Hippocampal formation (tissue), 2 donors: Measurements from ENCODE around the gene INMT.

Experiments used
- DNase-seq, 2 donors: peaks; one replicate each; lab custom pipeline; 2025; lab: John Stamatoyannopoulos, UW

INMT gene

DNA sequence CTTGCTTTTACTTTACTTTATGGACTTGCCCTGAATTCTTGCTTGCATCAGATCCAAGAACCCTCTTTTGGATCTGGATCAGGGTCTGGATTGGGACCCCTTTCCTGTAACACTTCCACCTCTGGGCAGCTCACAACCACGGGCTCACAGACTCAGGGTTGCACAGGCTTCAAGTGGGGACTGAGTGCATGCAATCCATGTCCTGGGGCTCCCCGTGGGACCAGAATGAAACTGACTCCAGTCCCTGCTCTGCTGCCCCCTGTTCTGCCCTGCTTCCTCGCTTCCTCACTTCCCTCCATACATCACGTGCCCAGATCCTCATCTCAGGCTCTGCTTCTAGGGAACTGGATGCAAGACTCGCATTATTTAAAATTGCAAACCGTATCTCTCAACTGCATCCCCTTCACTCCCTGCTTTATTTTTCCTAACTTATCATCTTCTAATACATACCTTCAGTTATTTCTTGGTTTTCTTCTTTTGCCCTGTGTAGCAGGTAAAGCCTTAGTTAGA lies 23.3 kb upstream of the INMT start:
- DNase-seq = no peak

- no peak for DNase-seq
Measured at GRCh38 chr7:30729642-30730041, 22.3 kb upstream of the INMT start.

DNA sequence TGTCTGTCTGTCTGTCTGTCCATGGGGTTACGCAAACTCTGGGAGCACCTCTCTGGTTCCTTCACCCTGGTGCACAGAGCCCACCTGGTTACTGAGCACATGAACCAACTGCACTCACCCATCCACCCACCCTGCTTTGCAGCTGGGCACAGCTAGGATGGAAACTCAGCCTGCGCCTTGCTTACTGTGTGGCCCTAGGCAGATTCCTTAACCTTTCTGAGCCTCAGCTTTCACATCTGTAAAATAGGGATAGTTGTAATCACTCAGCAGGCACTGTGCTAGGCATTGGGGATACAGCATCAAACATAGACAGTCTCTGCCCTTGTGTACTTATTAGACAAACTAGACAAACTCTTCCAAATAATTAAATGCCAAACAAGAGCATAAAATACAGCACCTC lies 21.8 kb upstream of the INMT start:
- DNase-seq = no peak

DNA sequence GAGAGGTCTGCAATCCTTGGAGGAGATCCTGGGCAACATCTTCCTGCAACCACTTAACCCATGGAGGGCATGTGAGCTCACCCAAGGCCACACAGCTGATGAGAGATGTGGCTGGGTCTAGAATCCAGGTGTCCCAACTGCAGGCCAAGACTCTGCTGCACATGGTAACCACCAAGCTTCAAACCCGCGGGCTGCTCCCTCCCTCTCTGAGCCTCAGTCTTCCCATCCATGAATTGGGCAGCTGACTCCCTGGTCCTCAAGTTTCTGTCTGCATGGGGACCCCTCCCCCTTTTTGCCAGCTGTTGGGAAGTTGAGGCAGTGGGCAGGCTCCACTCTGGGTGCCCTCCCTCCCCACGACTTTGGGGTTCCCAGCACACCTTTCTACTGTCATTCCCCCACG lies 20.9 kb upstream of the INMT start:
- no peak for DNase-seq

GRCh38 chr7:30731581-30731980 lies 20.4 kb upstream of the INMT start:
- DNase-seq = no peak

DNA sequence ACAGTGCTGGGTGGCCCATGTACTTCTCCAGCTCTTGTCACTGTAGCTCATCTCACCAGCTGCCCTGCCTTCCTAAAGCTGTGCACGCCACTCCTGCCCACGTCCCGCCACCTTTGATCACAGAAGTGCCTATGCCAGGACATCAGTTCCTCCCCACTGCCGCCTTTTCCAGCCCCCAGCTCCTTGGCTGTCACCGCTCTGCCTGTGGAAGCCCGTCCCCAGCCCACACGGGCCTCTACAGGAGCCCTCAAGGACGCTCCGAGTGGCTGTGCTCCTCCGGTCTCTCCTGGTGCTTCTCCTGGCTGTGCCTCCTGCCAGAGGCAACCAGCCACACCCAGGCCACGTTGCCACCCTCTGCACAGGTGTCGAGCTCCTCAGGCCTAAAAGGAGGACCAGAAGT lies 19.3 kb upstream of the INMT start:
- no peak for DNase-seq

DNA sequence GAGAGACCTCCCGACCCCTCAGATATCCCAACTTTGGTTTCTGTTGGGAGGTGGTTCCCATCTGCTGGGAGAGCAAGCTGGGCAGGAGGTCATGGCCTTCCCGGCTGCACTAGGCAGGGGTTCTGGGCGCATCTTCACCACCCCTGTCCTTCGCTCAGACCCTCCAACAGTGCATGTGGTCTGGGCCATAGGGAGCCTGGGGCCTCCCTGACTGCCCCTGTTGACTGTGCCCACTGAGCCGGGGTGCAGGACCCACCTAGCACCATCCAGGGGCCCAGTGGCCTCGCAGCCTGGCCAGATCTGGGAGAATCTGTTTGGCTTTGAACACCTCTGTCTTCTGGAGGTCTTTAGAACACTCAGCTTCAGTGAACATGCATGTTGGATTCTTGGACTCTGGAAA lies 18.7 kb upstream of the INMT start:
- no peak for DNase-seq

DNA sequence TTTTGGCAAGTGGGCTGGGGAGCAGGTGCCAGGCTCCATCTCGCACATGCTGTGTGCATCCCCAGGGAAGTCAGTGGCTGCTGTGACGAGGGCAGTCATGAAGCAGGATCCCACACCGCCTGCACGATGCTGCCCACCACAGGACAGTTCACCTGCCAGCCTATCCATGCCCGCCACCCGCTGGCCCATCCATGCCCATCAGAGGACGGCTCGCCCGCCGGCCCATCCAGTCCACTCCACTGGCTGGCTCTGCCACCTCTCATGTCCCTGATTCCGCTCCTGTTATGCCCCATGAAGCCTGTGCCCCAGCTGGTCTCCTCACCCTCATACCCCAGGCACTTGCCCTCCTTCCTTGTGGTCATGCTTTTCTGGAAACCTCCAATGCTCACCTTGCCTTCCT lies 18.2 kb upstream of the INMT start:
- no peak for DNase-seq

GRCh38 chr7:30734497-30734896 lies 17.4 kb upstream of the INMT start:
- DNase-seq = no peak

- DNase-seq = no peak
Measured at GRCh38 chr7:30735631-30736030, 16.3 kb upstream of the INMT start.

DNA sequence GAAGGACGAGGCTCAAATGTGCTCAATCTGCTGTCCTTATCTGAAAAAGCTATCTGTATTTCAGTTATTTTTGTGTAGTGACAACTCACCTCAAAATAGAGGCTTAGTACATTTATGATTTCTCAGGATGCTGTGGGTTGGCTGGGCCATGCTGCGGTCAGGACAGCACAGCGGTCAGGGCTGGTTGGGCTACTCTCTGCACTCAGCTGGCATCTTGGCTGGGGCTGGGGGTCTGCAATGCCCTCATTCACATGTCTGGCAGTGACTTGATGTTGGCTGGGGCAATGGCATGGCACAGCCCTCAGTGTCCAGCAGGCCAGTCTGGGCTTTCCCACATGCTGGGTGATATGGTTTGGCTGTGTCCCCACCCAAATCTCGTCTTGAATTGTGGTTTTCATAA lies 15.6 kb upstream of the INMT start:
- no peak for DNase-seq

DNA sequence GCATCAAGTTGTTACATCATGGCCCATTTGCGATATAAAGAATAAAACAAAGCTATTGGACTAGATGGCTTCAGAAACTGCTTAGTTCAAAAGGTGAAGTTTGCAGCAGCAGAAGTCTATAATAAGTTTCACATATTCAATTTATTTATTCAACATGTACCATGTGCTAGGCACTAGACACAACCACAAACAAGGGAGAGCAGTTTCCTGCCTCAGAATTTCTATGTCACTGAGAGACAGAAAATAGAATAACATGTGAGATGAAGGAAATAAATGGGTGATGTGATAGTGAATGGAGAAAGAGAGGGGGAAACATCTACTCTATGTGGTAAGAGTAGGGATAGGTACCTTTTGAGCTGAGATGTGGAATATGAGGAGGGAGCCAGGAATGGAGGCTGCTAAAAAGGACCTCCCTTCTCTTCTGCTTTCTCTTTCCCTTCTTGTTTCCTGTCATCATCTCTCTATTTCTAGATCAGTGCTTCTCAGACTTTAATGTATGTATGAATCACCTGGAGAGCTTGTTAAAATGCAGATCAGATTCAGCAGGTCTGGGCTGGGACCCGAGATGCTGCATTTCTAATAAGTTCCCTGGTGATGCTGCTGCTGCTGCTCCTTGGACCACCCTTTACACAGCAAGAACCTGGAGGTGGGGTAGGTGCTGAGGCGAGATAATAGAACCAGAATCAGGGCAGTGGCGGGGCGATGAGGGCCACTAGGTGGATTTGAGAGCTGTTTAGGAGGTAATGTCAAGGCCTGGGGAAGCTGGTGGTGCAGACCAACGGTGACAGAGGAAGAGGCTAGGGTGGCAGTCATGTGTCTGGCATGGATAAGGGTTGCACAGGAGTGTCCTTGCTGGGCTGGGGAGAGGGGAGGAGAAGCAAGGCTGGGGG lies 13.7 kb upstream of the INMT start:
- DNase-seq = no peak

DNA sequence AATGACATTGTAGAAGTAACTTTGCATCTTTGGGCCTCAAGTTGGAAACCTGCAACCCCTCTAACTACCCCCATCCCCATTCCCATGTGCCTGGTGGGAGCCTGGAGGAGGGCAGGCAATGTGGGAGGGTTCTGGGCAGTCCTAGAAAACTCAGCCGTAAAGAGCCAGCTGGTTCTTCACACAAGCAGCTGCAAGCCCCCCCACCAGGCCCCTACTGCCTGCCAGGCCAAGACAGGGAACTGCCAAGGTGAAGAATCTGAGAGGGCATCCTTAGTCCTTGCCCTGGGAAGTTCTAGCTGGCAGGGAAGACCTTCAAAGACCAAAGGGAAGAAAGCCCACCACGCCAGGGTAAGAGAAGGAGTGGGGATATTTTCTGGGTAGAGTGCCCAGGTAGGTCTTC lies 12.2 kb upstream of the INMT start:
- no peak for DNase-seq

GRCh38 chr7:30740417-30741181 lies 11.3 kb upstream of the INMT start:
- peak; percentile 46 to 55 for DNase-seq

GRCh38 chr7:30741289-30741688 lies 10.6 kb upstream of the INMT start:
- no peak for DNase-seq

GRCh38 chr7:30743371-30744074 lies 8.4 kb upstream of the INMT start:
- no peak for DNase-seq

DNA sequence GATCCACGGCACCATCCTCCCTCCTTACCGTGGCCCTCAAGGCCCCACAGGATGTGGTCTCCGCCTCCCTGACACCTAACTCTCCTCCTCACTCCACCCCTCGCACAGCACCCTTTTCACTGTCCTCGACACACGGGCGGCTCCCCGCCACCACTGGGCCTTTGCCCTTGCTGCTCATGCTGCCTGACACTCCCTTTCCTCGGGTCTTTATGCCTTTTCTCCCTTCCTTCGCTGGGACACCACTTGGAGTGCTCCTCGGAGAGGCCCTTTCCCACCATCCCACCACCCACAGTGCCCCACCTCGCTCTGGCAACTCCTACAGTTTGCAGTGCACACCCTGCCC lies 7.9 kb upstream of the INMT start:
- no peak for DNase-seq

- DNase-seq = no peak
Measured at GRCh38 chr7:30745261-30745941, 6.5 kb upstream of the INMT start.

DNA sequence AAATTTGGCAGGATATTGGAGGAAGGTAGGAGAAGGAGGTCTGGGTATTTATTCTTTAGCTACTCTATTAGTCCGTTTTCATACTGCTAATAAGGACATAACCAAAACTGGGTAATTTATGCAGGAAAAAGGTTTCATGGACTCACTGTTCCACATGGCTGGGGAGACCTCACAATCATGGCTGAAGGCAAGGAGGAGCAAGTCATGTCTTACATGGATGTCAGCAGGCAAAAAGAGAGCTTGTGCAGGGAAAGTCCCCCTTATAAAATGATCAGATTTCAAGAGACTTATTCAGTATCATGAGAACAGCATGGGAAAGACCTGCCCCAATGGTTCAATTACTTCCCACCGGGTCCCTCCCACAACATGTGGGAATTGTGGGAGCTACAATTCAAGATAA lies 1.9 kb upstream of the INMT start:
- DNase-seq = no peak

DNA sequence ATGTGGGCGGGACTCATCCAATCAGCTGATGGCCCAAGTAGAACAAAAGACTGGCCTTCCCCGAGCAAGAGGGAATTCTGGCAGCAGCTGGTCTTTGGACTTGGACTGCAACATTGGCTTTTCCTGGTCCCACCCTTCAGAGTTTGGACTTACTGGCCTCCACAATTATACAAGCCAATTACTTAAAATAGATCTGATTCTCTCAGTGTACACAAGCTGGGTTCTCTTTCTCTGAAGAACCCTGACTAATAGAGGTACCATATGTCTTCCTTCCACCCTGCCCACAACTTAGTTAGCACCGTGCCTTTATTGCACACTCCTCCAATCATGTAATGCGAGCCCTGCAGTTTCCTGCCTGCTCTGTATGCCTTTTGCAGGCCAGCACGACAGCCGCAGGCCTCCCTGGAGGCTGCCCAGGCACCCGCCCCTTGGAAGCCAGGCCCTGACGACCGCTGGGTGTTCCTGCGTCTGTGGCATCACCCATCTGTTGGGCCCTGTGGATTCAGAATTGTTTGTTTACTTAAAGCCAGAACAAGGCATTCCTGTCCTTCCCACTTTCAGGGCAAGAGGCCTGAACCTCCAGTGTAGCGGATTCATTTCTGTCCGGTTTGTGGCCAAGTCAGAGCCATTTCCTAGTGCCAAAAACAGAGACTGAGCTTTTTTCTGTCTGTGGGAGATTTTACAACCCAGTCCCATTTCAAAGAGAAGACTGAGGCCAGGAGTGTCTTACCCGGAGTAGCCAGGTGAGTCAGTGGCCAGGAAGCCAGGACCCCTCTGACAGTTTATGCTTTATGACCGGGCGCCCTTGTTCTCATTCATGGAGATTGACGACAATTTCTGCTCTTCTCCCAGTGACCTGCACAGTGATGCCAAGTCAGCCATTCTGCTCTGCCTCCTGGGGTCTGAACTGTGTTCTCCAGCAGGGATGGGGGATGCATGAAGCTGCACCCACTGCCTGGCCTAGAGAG lies 968 bp upstream of the INMT start:
- DNase-seq = peak; percentile 27 to 47

DNA sequence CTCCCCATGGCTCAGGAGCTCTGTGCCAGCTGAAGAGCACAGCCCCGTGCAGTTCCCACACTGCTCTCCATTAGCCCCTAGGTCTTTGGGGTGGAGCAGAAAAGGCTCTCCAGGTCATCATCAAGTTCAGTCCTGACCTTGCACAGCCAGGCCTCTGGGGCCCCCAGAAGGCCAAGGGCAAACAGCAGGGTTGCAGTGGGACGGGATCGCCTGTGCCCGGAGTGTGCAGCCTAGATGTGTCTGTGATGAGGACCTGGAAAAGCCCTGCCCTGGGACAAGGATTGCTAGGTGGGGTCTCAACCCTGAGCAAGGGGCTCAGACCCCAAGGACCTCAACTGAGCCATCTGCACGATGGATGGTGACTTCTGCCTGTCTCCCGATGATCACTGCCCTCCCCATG lies 549 bp downstream of the INMT start:
- DNase-seq = no peak
